Liver (tissue), 9 donors: ENCODE data around the gene PTN. TPM values are rescaled to one million over a fixed set of nuclear protein-coding genes. Genes with fewer than 3 reads are reported as not detected.

Source experiments
- DNase-seq: peaks from one replicate; pipeline ENCODE4 v3.0.0-alpha.2; 2017; ENCODE audit warnings: low spot score
- H3K27ac ChIP-seq, 2 donors: one replicate each; pipeline ENCODE4 v1.7.0; 2013; ENCODE audit warnings: inconsistent platforms in 2 of 2, low read length in 2 of 2, control low read depth in 1 of 2, low read depth in 1 of 2, mild to moderate bottlenecking in 1 of 2
- H3K27me3 ChIP-seq, 4 donors: one replicate each; pipeline versions ENCODE4 v1.6.1 to v1.7.0; 2013; ENCODE audit warnings: low read length in 3 of 4, inconsistent platforms in 1 of 4, mild to moderate bottlenecking in 1 of 4, moderate library complexity in 1 of 4; ENCODE audit not compliant: control insufficient read depth in 4 of 4, insufficient read depth in 4 of 4
- H3K36me3 ChIP-seq, 4 donors: one replicate each; pipeline versions ENCODE4 v1.6.1 to v1.7.0; 2013; ENCODE audit warnings: low read length in 3 of 4, mild to moderate bottlenecking in 3 of 4, low read depth in 1 of 4, moderate library complexity in 1 of 4; ENCODE audit not compliant: control insufficient read depth in 4 of 4, insufficient read depth in 3 of 4
- H3K4me1 ChIP-seq, 4 donors: one replicate each; pipeline versions ENCODE4 v1.6.1 to v1.7.0; 2013; ENCODE audit warnings: low read length in 3 of 4, mild to moderate bottlenecking in 3 of 4, moderate library complexity in 1 of 4; ENCODE audit not compliant: control insufficient read depth in 4 of 4, insufficient read depth in 4 of 4
- H3K4me3 ChIP-seq, 3 donors: one replicate each; pipeline versions ENCODE4 v1.6.1 to v1.7.0; 2013; ENCODE audit warnings: low read length in 3 of 3, control low read depth in 1 of 3, low read depth in 1 of 3, mild to moderate bottlenecking in 1 of 3
- H3K9ac ChIP-seq, 2 donors: one replicate each; pipeline ENCODE4 v1.7.0; 2013; ENCODE audit warnings: low read length in 2 of 2, mild to moderate bottlenecking in 2 of 2, moderate library complexity in 2 of 2, control low read depth in 1 of 2, low read depth in 1 of 2
- H3K9me3 ChIP-seq, 4 donors: one replicate each; pipeline versions ENCODE4 v1.6.1 to v1.7.0; 2013; ENCODE audit warnings: low read length in 3 of 4; ENCODE audit not compliant: control insufficient read depth in 4 of 4
- EGR1 ChIP-seq, 2 donors: IDR thresholded peaks; 2 replicates each; pipeline ENCODE4 v1.6.1; 2016 to 2018; ENCODE audit warnings: antibody characterized with exemption in 2 of 2, low read depth in 2 of 2
- FOXA1 ChIP-seq: IDR thresholded peaks from 2 replicates; pipeline ENCODE4 v1.6.1; 2016; ENCODE audit warnings: antibody characterized with exemption
- FOXA2 ChIP-seq: IDR thresholded peaks from 2 replicates; pipeline ENCODE4 v1.6.1; 2016; ENCODE audit warnings: antibody characterized with exemption
- HNF4A ChIP-seq, 2 donors: conservative IDR thresholded peaks; 2 replicates each; pipeline ENCODE4 v1.6.1; 2016; ENCODE audit warnings: antibody characterized with exemption in 2 of 2, mild to moderate bottlenecking in 2 of 2
- HNF4G ChIP-seq: IDR thresholded peaks from 2 replicates; pipeline ENCODE4 v1.6.1; 2016; ENCODE audit warnings: antibody characterized with exemption
- MAX ChIP-seq: IDR thresholded peaks from 2 replicates; pipeline ENCODE4 v1.6.1; 2016; ENCODE audit warnings: antibody characterized with exemption
- NR2F2 ChIP-seq: IDR thresholded peaks from 2 replicates; pipeline ENCODE4 v1.6.1; 2016; ENCODE audit warnings: antibody characterized with exemption
- RAD21 ChIP-seq, 2 donors: IDR thresholded peaks; 2 replicates each; pipeline ENCODE4 v1.6.1; 2016; ENCODE audit warnings: antibody characterized with exemption in 2 of 2, mild to moderate bottlenecking in 2 of 2
- RXRA ChIP-seq, 2 donors: IDR thresholded peaks; 2 replicates each; pipeline ENCODE4 v1.6.1; 2017 to 2018; ENCODE audit warnings: antibody characterized with exemption in 2 of 2, mild to moderate bottlenecking in 1 of 2
- SP1 ChIP-seq: IDR thresholded peaks from 2 replicates; pipeline ENCODE4 v1.6.1; 2018; ENCODE audit warnings: antibody characterized with exemption, mild to moderate bottlenecking
- YY1 ChIP-seq: IDR thresholded peaks from 2 replicates; pipeline ENCODE4 v1.6.1; 2016; ENCODE audit warnings: antibody characterized with exemption, mild to moderate bottlenecking
- WGBS: extraction: QIAGEN DNeasy Blood & Tissue Kit; methylation state at CpG from one replicate; pipeline ENCODE4 v1.1.7; 2013; 5-methylcytosine and 5-hydroxymethylcytosine counted together
- polyA plus RNA-seq, 2 donors: library from polyadenylated mRNA; stranded (reverse) in 1 of 2; unstranded in 1 of 2; fragments of 200-250 nt in 1 of 2; fragments of >200 nt in 1 of 2; fragmentation: Nextera tagmentation in 1 of 2; extraction: Ambion mirVana in 1 of 2; gene quantifications; one replicate each; pipeline versions ENCODE4 v1.2.1 to v1.2.3, GENCODE V29; 2013 to 2015
- total RNA-seq, 2 donors: library from RNA; depleted of rRNA; stranded (reverse); fragments of >200 nt; gene quantifications; one replicate each; pipeline ENCODE4 v1.2.3, GENCODE V29; 2014
- TF ChIP-seq, protein P1 (sequence below): fragments of 150-350 bp; IDR thresholded peaks from 2 replicates; pipeline ENCODE4 v1.5.1; 2017; ENCODE audit warnings: improper control_type of control experiment, low read depth, low read length; ENCODE audit not compliant: missing input control
- TF ChIP-seq, protein P2 (sequence below): IDR thresholded peaks from 2 replicates; pipeline ENCODE4 v1.6.1; 2016; ENCODE audit warnings: antibody characterized with exemption
- TF ChIP-seq, protein P3 (sequence below): IDR thresholded peaks from 2 replicates; pipeline ENCODE4 v1.6.1; 2016; ENCODE audit warnings: antibody characterized with exemption, mild to moderate bottlenecking
- donor health status: healthy.
- donor health status: healthy.
- donor health status: healthy.
- donor health status: healthy.
- donor health status: healthy.

The PTN gene
- total and polyA plus RNA-seq, 4 donors = 0.50 to 4.8 (median 1.6) TPM

DNA sequence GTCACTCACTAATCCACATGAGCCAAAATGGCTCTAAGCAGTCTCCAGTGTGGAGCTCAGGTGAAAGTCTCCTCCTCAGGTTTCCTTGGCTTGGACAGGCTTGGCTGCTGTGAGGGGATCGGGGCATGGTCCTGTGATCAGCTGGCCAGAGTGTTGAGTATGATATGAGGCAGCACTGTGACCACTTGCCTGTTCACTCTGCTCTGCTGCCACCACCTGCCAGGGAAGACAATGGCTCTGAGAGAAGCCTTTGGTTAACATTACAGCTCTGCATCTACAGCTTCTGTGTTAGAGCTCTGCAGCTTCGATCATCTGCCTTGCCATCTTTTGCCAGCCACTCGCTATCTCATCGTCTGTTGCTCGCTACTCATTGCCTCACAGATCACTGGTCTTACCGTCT, 20.1 kb upstream of the PTN start:
- no peak overlapping the region for H3K4me3 ChIP-seq
- peaks cover 0 to 4% (median 0%) of the 10 kb centered on the region in 4 donors for H3K9me3 ChIP-seq
- no peaks in the 10 kb centered on the region for H3K36me3 ChIP-seq
- WGBS = 91% methylated on average over 6 of the region's 6 CpGs
- no peak for DNase-seq
- no peak overlapping the region for H3K9ac ChIP-seq
- H3K27ac ChIP-seq = no peak overlapping the region
- TF ChIP-seq HNF4G (no peak), NR2F2 (no peak), MAX (no peak), RAD21 (IDR thresholded peaks at IDR 0.05) (no peak), HNF4A (conservative IDR thresholded peaks at IDR 0.05) (no peak), SP1 (no peak), EGR1 (IDR thresholded peaks at IDR 0.05; ENCODE audit: low read depth in 2 of 2) (no peak), FOXA1 (no peak), RXRA (IDR thresholded peaks at IDR 0.05) (no peak), FOXA2 (no peak)
- TF ChIP-seq, protein P1, sequence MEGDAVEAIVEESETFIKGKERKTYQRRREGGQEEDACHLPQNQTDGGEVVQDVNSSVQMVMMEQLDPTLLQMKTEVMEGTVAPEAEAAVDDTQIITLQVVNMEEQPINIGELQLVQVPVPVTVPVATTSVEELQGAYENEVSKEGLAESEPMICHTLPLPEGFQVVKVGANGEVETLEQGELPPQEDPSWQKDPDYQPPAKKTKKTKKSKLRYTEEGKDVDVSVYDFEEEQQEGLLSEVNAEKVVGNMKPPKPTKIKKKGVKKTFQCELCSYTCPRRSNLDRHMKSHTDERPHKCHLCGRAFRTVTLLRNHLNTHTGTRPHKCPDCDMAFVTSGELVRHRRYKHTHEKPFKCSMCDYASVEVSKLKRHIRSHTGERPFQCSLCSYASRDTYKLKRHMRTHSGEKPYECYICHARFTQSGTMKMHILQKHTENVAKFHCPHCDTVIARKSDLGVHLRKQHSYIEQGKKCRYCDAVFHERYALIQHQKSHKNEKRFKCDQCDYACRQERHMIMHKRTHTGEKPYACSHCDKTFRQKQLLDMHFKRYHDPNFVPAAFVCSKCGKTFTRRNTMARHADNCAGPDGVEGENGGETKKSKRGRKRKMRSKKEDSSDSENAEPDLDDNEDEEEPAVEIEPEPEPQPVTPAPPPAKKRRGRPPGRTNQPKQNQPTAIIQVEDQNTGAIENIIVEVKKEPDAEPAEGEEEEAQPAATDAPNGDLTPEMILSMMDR = no peak
- TF ChIP-seq, protein P2, sequence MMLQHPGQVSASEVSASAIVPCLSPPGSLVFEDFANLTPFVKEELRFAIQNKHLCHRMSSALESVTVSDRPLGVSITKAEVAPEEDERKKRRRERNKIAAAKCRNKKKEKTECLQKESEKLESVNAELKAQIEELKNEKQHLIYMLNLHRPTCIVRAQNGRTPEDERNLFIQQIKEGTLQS = no peak
- no peaks in the 10 kb centered on the region for H3K27me3 ChIP-seq
- no peaks in the 10 kb centered on the region for H3K4me1 ChIP-seq

DNA sequence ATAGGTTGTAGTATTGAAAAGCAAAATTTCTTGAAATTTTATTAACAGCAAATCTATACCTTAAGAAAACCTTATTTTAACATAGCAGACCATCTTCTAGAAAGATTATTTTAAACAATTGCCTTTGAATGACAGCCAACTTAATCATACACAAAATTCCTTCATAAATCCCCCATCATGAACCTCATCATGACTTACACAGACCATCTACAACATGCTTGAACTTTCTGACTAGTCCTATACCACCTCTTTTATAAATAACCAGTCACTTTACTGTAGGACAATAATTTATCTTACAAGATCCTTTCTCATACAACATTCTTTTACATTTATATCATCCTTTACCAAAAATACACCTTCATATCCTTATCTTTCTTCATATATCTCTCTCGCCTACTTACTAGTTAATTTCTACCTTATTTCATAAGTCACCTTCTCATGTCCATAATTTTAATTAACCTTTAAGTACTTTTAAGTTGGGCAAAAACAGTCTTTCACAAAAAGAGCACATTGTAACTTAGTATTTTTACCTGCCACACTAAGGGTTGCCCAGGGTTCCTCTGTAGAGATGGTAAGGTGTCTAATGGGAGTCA, 16.6 kb upstream of the PTN start:
- TF ChIP-seq, protein P3, sequence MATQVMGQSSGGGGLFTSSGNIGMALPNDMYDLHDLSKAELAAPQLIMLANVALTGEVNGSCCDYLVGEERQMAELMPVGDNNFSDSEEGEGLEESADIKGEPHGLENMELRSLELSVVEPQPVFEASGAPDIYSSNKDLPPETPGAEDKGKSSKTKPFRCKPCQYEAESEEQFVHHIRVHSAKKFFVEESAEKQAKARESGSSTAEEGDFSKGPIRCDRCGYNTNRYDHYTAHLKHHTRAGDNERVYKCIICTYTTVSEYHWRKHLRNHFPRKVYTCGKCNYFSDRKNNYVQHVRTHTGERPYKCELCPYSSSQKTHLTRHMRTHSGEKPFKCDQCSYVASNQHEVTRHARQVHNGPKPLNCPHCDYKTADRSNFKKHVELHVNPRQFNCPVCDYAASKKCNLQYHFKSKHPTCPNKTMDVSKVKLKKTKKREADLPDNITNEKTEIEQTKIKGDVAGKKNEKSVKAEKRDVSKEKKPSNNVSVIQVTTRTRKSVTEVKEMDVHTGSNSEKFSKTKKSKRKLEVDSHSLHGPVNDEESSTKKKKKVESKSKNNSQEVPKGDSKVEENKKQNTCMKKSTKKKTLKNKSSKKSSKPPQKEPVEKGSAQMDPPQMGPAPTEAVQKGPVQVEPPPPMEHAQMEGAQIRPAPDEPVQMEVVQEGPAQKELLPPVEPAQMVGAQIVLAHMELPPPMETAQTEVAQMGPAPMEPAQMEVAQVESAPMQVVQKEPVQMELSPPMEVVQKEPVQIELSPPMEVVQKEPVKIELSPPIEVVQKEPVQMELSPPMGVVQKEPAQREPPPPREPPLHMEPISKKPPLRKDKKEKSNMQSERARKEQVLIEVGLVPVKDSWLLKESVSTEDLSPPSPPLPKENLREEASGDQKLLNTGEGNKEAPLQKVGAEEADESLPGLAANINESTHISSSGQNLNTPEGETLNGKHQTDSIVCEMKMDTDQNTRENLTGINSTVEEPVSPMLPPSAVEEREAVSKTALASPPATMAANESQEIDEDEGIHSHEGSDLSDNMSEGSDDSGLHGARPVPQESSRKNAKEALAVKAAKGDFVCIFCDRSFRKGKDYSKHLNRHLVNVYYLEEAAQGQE = no peak
- no peak for TF ChIP-seq YY1
- Histone ChIP-seq H3K36me3 (no peaks in the 10 kb centered on the region), H3K27ac (no peak overlapping the region), H3K4me3 (no peak overlapping the region), H3K9me3 (peaks cover 0 to 4% (median 0%) of the 10 kb centered on the region in 4 donors), H3K27me3 (no peaks in the 10 kb centered on the region), H3K4me1 (no peaks in the 10 kb centered on the region), H3K9ac (no peak overlapping the region)
- WGBS = 47% methylated on average over 1 of the region's 1 CpG
- no peak for DNase-seq
